Measurements from ENCODE around the gene SMOC2.
"Not testable (repeated sequence)": the region's sequence is repeated elsewhere in the genome, so short reads cannot be mapped to it uniquely, and the experiment has no call there.

SMOC2 gene

GRCh38 chr6:168649209-168649608, 208.2 kb downstream of the SMOC2 start:
- DNase-seq (ENCODE audit: low read depth in 2 of 2) = no peak

DNA sequence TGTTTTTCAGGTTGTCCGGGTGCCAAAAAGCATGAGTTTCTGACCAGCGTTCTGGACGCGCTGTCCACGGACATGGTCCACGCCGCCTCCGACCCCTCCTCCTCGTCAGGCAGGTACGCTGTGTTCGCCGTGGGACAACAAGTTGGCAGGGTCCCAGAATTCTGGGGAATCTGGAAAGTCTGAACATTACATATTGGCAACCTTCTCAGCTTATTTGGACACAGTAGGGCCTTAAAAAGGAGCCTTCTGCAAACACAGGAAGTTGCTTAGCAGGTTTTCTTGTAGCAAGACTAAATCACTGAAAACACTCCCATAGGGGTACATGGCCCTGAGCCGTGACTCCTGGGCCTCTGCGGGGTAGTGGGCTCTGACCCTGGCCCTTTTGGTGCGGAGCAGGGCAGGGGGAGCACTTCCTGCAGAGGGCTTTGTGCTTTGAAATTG, 209.7 kb downstream of the SMOC2 start:
- no peak for DNase-seq (ENCODE audit: low read depth in 2 of 2)

GRCh38 chr6:168655462-168656152, 214.6 kb downstream of the SMOC2 start:
- DNase-seq (ENCODE audit: low read depth in 2 of 2) = no peak

GRCh38 chr6:168658059-168658458, 217.1 kb downstream of the SMOC2 start:
- DNase-seq (ENCODE audit: low read depth in 2 of 2) = no peak

DNA sequence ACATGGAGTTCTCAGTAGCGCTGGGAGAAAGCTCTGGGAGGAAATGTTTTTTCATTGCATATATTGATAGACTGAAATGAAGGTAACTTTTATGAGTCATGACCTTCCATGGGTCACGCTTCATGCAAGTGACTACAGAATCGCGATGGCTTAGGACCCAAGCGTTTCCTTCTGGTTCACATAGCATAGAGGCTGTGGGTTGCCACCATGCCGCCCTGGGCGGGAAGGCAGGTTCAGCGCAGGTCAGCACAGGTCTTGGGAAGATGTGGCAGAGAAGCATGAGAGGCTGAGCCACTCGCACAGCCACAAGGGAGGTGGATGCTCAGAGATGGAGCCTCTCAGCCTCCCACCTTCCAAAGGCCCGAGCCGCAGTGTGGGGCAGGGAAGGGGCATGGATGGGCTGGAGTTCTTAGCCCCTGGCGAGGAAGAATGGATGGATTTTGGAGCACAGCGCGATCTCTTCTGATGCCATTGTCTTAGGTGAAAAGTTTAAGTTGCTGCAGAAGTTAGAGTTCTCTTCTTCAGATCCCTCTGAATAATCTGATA, 219.5 kb downstream of the SMOC2 start:
- DNase-seq (ENCODE audit: low read depth in 2 of 2) = no peak

DNA sequence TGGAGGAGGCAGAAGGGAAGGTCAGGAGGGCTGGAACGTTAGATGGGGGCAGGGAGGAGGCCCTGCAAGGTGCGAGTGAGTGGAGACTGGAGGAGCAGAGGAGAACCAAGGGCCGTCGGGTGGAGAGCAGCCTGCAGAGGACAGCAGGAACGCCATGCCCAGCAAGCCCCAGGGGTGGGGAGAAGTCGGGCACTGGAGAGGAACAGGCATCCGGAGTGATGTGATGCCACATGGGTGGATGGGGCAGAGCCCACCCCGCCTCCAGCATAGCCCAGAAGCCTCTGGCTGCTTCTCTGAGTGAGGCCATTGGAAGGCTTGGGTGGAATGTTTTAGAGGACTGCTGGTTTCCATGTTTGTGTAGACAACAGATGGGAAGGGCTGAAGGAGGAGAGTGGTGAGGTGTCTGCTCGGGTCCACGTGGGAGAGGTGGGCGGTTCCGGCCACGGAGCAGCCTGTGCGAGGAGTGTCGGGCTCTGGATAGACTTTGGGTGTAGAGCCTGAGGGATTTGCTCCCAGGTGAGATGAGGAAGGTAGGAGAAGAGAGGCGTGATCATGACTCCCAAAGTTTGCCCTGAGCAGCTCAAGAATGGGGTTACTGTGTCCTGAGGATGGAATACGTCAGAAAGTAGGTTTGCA, 221.4 kb downstream of the SMOC2 start:
- DNase-seq (ENCODE audit: low read depth in 2 of 2) = no peak

- no peak for DNase-seq (ENCODE audit: low read depth in 2 of 2)
Observed at GRCh38 chr6:168663041-168663440, 222.1 kb downstream of the SMOC2 start.

- DNase-seq (ENCODE audit: low read depth in 2 of 2) = no peak
Observed at GRCh38 chr6:168664956-168665355, 224.0 kb downstream of the SMOC2 start.

DNA sequence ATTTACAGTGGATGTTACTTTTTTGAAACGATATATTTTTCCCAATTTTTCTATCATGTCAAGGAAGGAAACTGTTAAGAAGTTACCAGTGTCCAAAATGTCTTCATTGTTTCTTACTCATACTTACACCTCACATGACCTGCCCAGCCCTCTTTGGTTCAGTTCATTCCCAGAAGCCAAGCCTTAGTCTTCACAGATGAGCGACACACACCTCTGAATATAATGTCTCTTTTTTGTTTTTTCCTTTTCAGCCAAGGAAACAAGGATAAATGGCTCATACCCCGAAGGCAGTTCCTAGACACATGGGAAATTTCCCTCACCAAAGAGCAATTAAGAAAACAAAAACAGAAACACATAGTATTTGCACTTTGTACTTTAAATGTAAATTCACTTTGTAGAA, 225.2 kb downstream of the SMOC2 start:
- no peak for DNase-seq (ENCODE audit: low read depth in 2 of 2)

- DNase-seq (ENCODE audit: low read depth in 2 of 2) = no peak
Observed at GRCh38 chr6:168666699-168667427, 225.9 kb downstream of the SMOC2 start.

DNA sequence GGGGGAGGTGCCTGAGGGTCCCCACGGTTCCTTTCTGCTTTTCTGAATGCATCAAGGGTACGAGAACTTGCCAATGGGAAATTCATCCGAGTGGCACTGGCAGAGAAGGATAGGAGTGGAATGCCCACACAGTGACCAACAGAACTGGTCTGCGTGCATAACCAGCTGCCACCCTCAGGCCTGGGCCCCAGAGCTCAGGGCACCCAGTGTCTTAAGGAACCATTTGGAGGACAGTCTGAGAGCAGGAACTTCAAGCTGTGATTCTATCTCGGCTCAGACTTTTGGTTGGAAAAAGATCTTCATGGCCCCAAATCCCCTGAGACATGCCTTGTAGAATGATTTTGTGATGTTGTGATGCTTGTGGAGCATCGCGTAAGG, 226.4 kb downstream of the SMOC2 start:
- DNase-seq (ENCODE audit: low read depth in 2 of 2) = no peak

DNA sequence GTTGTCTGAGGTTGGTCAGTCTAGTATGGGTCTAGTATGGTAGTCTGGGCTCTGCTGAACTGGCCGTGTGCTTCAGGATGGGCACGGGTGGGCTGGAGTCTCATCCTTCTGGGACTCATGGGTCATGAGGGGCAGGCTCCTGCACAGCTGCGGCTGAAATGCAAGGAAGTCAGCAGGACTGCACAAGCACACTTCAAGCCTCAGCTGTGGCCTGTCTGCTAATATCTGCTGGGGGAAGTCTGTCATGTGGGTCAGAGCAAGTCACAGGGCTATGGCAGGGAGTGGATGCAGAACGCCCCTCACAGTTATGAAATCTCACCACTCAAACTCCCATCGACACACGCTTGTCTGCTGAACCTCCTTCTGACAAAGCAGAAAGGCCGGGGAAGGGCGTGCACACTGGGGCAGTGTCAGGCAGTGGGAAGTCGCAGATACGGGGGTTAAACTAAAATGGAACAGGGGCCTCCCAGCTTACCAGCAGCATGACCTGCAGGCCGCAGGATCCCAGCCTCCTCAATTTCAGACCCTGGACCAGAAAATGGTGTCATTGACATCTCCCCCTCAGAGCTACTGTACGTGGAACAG, 229.5 kb downstream of the SMOC2 start:
- DNase-seq (ENCODE audit: low read depth in 2 of 2) = no peak

DNA sequence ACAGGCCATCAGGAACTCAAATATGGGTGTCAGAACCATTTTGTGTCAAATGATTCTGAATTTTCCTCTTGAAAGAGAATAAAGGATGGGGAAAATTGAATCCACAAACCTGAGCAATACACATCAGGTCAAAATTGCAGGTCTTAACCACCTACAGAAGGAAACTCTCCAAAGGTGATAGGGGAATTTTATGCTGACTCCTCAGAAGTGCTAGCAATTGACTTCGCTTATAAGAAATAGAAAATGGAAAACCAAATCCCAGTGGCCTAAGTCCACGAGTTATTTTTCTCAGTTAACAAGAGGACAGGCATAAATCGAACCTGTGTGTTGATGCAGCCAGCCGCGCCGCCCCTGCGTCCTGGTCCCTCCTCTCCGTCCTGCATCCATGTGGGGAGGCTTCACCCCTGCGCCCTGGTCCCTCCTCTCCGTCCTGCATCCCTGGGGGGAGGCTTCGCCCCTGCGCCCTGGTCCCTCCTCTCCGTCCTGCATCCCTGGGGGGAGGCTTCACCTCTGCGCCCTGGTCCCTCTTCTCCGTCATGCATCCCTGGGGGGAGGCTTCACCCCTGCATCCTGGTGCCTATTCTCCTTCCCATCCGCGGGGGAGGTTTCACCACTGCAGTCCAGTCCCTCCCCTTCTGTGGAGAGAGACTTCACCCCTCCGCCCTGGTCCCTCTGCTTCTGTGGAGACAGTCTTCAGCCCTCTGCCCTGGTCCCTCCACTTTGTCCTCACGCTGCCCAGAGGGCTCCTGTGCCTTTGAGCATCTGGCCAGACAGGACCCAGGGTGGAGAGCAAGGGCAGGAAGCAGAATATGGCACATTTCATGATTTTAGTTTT, 230.3 kb downstream of the SMOC2 start:
- DNase-seq (ENCODE audit: low read depth in 2 of 2) = no peak

DNA sequence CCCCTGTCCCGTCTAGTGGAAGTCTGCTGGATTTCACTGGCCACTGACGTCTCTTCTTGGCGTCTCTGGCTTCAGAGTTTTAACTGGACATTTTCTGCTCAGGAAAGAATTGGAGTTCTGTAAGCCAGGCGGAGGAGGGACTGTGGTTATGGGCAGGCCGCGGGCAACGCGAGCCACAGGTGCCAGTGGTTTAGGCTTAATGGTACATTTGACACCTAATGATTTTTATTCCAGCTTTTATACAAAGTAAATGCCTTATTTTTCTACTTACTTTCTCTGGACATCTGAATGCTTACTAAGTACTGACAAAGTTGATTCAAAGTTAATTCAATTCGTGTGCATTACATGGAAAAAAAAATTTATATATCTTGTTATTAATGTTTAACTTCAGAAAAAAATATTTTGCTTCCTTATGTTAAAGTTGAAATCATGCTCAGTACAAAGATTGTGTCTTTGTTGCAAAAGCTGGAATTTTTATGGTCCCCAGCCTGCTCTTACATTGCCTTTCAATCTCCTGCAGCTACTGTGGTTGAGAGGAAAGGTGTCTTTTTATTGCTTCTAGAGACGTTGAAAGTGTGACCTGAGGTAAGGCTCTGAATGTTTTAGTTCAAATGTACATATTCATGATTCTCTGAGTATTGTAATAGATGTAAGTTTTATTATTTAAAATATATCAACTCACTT, 231.0 kb downstream of the SMOC2 start:
- DNase-seq (ENCODE audit: low read depth in 2 of 2) = no peak

GRCh38 chr6:168674595-168674994, 233.6 kb downstream of the SMOC2 start:
- DNase-seq (ENCODE audit: low read depth in 2 of 2) = no peak

DNA sequence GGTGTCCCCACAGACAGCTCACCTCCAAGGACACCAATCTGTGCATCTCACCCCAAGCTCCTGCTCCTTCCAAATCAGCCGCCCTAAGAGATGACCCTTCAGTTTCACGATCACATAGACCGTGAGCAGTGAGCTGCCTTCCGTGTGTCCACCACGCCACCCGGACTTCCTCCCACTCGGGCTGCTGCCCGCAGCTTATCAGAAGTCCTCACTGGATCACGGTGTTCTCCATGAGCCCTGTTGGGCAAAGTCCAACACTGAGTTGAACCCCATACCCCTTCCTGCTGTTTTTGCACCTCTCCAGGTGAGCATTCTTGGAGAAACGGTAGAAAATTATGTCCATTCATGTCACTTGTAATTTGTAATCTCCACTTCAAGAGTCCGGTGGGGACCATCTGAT, 234.4 kb downstream of the SMOC2 start:
- no peak for DNase-seq (ENCODE audit: low read depth in 2 of 2)

DNA sequence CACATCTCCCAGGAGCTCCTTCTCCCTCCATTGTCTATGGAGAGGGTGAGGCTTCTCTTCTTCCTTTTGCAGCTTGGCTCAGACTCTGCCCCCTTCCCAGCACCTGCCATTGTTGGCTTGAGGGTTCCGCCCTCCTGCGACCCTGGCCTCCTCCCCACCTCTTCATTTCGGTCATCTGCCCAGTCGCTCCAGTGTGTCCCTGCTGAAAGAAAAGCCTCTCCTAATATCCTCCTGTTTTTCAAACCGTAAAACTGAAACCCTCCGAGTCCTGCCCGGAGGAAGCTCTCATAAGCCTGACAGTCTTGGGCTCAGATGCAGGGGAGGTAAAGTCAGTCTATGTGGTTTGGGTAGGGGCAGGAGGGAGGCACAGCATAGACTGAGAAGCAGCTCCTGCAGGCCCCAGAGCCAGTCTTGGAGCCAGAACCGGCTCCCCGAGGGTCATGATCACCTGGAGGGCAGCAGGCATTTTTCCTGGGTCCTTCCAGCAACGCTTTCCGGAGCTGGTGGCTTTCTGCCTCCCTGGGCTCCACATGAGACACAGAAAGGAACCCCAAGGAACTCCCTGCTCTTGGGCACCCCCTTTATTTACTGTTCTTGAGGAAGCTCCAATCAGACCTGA, 235.1 kb downstream of the SMOC2 start:
- DNase-seq (ENCODE audit: low read depth in 2 of 2) = no peak

DNA sequence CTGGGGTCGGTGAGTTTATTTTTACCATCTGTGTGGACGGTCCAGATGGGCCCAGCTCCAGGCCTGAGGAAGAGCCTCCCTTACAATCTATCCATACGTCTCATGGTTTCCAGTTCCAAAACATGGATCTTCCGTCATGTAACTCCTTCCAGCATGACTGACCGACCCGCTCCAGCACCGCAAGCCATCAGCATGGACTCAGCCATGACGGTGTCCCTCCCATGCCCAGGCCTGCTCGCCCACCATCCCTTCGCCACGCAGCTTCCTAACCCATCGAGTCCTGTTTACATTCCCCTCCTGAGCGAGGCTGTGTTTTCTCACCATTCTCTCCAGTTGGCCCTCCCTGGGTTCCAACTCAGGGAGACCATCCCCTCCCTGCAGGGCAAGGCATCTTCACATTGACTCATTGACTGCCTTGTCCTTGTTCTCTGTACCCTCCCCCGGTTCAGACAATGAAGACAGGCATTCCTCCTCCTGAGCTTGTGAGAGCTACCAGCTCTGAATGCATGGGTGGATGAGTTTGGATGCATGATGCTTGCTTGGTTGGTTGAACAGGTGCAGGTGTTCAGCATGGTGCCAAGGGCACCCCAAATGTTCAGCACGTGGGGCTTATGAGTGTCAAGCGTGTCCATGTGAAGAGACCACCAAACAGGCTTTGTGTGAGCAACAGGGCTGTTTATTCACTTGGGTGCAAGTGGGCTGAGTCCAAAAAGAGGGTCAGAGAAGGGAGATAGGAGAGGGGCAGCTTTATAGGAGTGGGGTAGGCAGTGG, 235.8 kb downstream of the SMOC2 start:
- no peak for DNase-seq (ENCODE audit: low read depth in 2 of 2)

DNA sequence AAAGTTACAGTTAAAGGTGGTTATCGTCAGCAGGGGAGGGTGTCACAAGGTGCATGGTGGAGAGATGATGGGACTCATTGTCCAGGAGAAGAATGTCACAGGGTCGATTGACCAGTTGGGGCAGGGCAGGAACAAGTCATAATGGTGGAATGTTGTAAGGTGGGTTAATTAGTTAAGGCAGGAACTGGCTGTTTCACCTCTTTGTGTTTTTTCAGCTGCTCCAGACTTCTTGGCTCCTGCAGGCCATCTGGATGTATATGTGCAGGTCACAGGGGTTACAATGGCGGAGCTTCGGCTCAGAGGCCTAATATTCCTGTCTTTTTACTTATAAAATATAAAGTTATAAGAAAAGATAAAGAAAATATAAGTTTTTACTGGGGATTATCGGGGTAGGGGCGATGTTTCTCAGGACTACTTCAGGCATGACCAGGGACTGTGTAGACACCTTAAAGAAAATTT, 236.4 kb downstream of the SMOC2 start:
- not testable (repeated sequence) for DNase-seq (ENCODE audit: low read depth in 2 of 2)

DNA sequence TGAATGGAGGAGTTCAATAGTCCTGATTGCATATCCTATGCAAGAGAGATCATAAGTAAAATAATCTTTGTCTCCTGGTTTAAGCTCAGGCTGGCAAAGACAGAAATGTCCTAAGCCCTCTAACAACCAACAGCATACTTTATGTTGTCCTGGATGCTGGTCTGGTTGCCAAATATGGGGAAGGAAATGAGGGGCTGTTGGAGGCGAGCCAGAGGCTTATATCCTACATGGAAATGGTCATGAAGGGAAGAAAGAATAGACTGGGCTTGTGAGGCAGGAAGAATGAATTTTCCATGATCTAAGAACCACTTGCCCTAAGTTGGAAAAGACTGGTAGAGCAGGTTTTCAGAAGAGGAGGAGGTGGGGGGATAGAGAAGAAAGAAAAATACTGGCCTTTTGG, 237.1 kb downstream of the SMOC2 start:
- DNase-seq (ENCODE audit: low read depth in 2 of 2) = no peak

Measured in stimulated activated CD8-positive, alpha-beta memory T cell treated with anti-CD3 and anti-CD28 coated beads, Interleukin-2, amount 100 ng/mL, for 1 hour (primary cell).